Large intestine (tissue), 3 donors: ENCODE measurements around the gene SLC35B1. TPM values are rescaled to one million over a fixed set of nuclear protein-coding genes. Genes with fewer than 3 reads are reported as not detected.

ENCODE experiments used
- DNase-seq, 2 donors: peaks; one replicate each; pipeline versions ENCODE4 v3.0.0 to v3.0.0-alpha.2; 2013
- H3K27ac ChIP-seq: one replicate; pipeline ENCODE4 v1.5.1; 2013; ENCODE audit warnings: low read length
- H3K27me3 ChIP-seq: 2 replicates; pipeline ENCODE4 v1.6.1; 2013; ENCODE audit warnings: low read length; ENCODE audit not compliant: control insufficient read depth, insufficient read depth
- H3K36me3 ChIP-seq: 2 replicates; pipeline ENCODE4 v1.6.1; 2013; ENCODE audit warnings: low read length; ENCODE audit not compliant: control insufficient read depth, insufficient read depth
- H3K4me1 ChIP-seq: one replicate; pipeline ENCODE4 v1.6.1; 2013; ENCODE audit warnings: low read length; ENCODE audit not compliant: control insufficient read depth, insufficient read depth
- H3K4me3 ChIP-seq: one replicate; pipeline ENCODE4 v1.5.1; 2013; ENCODE audit warnings: low read length
- H3K9me3 ChIP-seq: one replicate; pipeline ENCODE4 v1.6.1; 2013; ENCODE audit warnings: mild to moderate bottlenecking, low read depth, low read length, moderate library complexity; ENCODE audit not compliant: control insufficient read depth
- WGBS: methylation state at CpG from one replicate; pipeline ENCODE4 v1.1.5; 2013; ENCODE audit warnings: low lambda C conversion rate; ENCODE audit not compliant: insufficient coverage; 5-methylcytosine and 5-hydroxymethylcytosine counted together
- polyA plus RNA-seq: library from polyadenylated mRNA; unstranded; fragments of 120-200 nt; gene quantifications from one replicate; pipeline ENCODE4 v1.2.1, GENCODE V29; 2013

SLC35B1 gene
- polyA plus RNA-seq, 1 donor, result 61.2 TPM

GRCh38 chr17:49699966-49700575 lies 7.7 kb downstream of the SLC35B1 start:
- Histone ChIP-seq H3K4me3 (no peak overlapping the region), H3K4me1 (peaks cover 9% of the 10 kb centered on the region), H3K27me3 (peaks cover 2% of the 10 kb centered on the region), H3K27ac (no peak overlapping the region), H3K9me3 (no peaks in the 10 kb centered on the region), H3K36me3 (peaks cover 49% of the 10 kb centered on the region)
- WGBS, result no CpG with 5 or more reads among the region's 8 CpGs
- no peak for DNase-seq

GRCh38 chr17:49698005-49698404 lies 9.8 kb downstream of the SLC35B1 start:
- H3K4me3 ChIP-seq, result no peak overlapping the region
- no peak overlapping the region for H3K27ac ChIP-seq
- H3K36me3 ChIP-seq, result peaks cover 30% of the 10 kb centered on the region
- H3K9me3 ChIP-seq, result no peaks in the 10 kb centered on the region
- peaks cover 8% of the 10 kb centered on the region for H3K27me3 ChIP-seq
- DNase-seq, result no peak
- no peaks in the 10 kb centered on the region for H3K4me1 ChIP-seq
- WGBS, result 80% methylated on average over 1 of the region's 6 CpGs

GRCh38 chr17:49696233-49696761 lies 11.5 kb downstream of the SLC35B1 start:
- no peak for DNase-seq
- WGBS, result no CpG with 5 or more reads among the region's 8 CpGs
- Histone ChIP-seq H3K27me3 (peaks cover 17% of the 10 kb centered on the region), H3K9me3 (no peaks in the 10 kb centered on the region), H3K27ac (no peak overlapping the region), H3K4me3 (no peak overlapping the region), H3K36me3 (peaks cover 15% of the 10 kb centered on the region), H3K4me1 (no peaks in the 10 kb centered on the region)

- Histone ChIP-seq H3K9me3 (no peaks in the 10 kb centered on the region), H3K36me3 (peaks cover 10% of the 10 kb centered on the region), H3K27me3 (peaks cover 18% of the 10 kb centered on the region), H3K4me3 (no peak overlapping the region), H3K4me1 (no peaks in the 10 kb centered on the region), H3K27ac (no peak overlapping the region)
- DNase-seq, result no peak
- 42% methylated on average over 2 of the region's 5 CpGs for WGBS
Measured at GRCh38 chr17:49695698-49696232, 12.0 kb downstream of the SLC35B1 start.

GRCh38 chr17:49694847-49695697 lies 12.7 kb downstream of the SLC35B1 start:
- H3K4me3 ChIP-seq, result no peak overlapping the region
- H3K4me1 ChIP-seq, result no peaks in the 10 kb centered on the region
- H3K27me3 ChIP-seq, result peaks cover 20% of the 10 kb centered on the region
- no peak for DNase-seq
- no peaks in the 10 kb centered on the region for H3K9me3 ChIP-seq
- peaks cover 3% of the 10 kb centered on the region for H3K36me3 ChIP-seq
- WGBS, result no CpG with 5 or more reads among the region's 16 CpGs
- H3K27ac ChIP-seq, result no peak overlapping the region

- H3K27ac ChIP-seq, result no peak overlapping the region
- no peaks in the 10 kb centered on the region for H3K4me1 ChIP-seq
- no peak for DNase-seq
- WGBS, result no CpG with 5 or more reads among the region's 4 CpGs
- H3K9me3 ChIP-seq, result no peaks in the 10 kb centered on the region
- peaks cover 21% of the 10 kb centered on the region for H3K27me3 ChIP-seq
- H3K4me3 ChIP-seq, result no peak overlapping the region
- H3K36me3 ChIP-seq, result no peaks in the 10 kb centered on the region
Measured at GRCh38 chr17:49692751-49693150, 15.0 kb downstream of the SLC35B1 start.

GRCh38 chr17:49691677-49692191 lies 16.0 kb downstream of the SLC35B1 start:
- WGBS, result 53% methylated on average over 2 of the region's 8 CpGs
- peak overlapping the region; percentile 20 for H3K27ac ChIP-seq
- no peaks in the 10 kb centered on the region for H3K9me3 ChIP-seq
- H3K4me1 ChIP-seq, result no peaks in the 10 kb centered on the region
- peaks cover 21% of the 10 kb centered on the region for H3K27me3 ChIP-seq
- H3K4me3 ChIP-seq, result no peak overlapping the region
- no peak for DNase-seq
- H3K36me3 ChIP-seq, result no peaks in the 10 kb centered on the region

GRCh38 chr17:49691086-49691676 lies 16.6 kb downstream of the SLC35B1 start:
- no CpG with 5 or more reads among the region's 9 CpGs for WGBS
- Histone ChIP-seq H3K4me3 (no peak overlapping the region), H3K4me1 (no peaks in the 10 kb centered on the region), H3K27ac (peak overlapping the region; percentile 20), H3K27me3 (peaks cover 21% of the 10 kb centered on the region), H3K9me3 (no peaks in the 10 kb centered on the region), H3K36me3 (no peaks in the 10 kb centered on the region)
- DNase-seq, result no peak

GRCh38 chr17:49690256-49690655 lies 17.5 kb downstream of the SLC35B1 start:
- H3K4me1 ChIP-seq, result no peaks in the 10 kb centered on the region
- H3K9me3 ChIP-seq, result no peaks in the 10 kb centered on the region
- H3K27me3 ChIP-seq, result peaks cover 20% of the 10 kb centered on the region
- WGBS, result 86% methylated on average over 1 of the region's 2 CpGs
- H3K27ac ChIP-seq, result no peak overlapping the region
- H3K4me3 ChIP-seq, result no peak overlapping the region
- H3K36me3 ChIP-seq, result no peaks in the 10 kb centered on the region
- no peak for DNase-seq

- H3K27ac ChIP-seq, result no peak overlapping the region
- H3K4me1 ChIP-seq, result no peaks in the 10 kb centered on the region
- no peak overlapping the region for H3K4me3 ChIP-seq
- no peaks in the 10 kb centered on the region for H3K36me3 ChIP-seq
- 100% methylated on average over 1 of the region's 4 CpGs for WGBS
- H3K9me3 ChIP-seq, result no peaks in the 10 kb centered on the region
- H3K27me3 ChIP-seq, result peaks cover 16% of the 10 kb centered on the region
- no peak for DNase-seq
Measured at GRCh38 chr17:49688848-49689247, 18.9 kb downstream of the SLC35B1 start.
